ENCODE results near the gene SGSM2. TPM values are rescaled to one million over a fixed set of nuclear protein-coding genes. Genes with fewer than 3 reads are reported as not detected.

Gene SGSM2, protein sequence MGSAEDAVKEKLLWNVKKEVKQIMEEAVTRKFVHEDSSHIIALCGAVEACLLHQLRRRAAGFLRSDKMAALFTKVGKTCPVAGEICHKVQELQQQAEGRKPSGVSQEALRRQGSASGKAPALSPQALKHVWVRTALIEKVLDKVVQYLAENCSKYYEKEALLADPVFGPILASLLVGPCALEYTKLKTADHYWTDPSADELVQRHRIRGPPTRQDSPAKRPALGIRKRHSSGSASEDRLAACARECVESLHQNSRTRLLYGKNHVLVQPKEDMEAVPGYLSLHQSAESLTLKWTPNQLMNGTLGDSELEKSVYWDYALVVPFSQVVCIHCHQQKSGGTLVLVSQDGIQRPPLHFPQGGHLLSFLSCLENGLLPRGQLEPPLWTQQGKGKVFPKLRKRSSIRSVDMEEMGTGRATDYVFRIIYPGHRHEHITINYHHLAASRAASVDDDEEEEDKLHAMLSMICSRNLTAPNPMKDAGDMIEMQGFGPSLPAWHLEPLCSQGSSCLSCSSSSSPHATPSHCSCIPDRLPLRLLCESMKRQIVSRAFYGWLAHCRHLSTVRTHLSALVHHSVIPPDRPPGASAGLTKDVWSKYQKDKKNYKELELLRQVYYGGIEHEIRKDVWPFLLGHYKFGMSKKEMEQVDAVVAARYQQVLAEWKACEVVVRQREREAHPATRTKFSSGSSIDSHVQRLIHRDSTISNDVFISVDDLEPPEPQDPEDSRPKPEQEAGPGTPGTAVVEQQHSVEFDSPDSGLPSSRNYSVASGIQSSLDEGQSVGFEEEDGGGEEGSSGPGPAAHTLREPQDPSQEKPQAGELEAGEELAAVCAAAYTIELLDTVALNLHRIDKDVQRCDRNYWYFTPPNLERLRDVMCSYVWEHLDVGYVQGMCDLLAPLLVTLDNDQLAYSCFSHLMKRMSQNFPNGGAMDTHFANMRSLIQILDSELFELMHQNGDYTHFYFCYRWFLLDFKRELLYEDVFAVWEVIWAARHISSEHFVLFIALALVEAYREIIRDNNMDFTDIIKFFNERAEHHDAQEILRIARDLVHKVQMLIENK
- polyA plus RNA-seq (2012; ENCODE audit: insufficient read depth, insufficient read length, low read depth), result 53.6 TPM

- Histone ChIP-seq H3K36me3 (peaks cover 31% of the 10 kb centered on the region), H3K4me3 (ENCODE audit: low read depth, low read length) (peak within 1 kb of the TSS; percentile 91), H3K4me1 (no peaks in the 10 kb centered on the region), H3K27me3 (no peaks in the 10 kb centered on the region), H3K9me3 (no peaks in the 10 kb centered on the region)
- peak; percentile 77 for DNase-seq
- no peak for TF ChIP-seq CTCF (IDR thresholded peaks at IDR 0.05; ENCODE audit: low read depth, low read length)
Measured at GRCh38 chr17:2336852-2337543, at the start of gene SGSM2. SGSM2 (plus strand) TSS chr17:2337501; CDS start chr17:2337689, 188 bp downstream.

DNA sequence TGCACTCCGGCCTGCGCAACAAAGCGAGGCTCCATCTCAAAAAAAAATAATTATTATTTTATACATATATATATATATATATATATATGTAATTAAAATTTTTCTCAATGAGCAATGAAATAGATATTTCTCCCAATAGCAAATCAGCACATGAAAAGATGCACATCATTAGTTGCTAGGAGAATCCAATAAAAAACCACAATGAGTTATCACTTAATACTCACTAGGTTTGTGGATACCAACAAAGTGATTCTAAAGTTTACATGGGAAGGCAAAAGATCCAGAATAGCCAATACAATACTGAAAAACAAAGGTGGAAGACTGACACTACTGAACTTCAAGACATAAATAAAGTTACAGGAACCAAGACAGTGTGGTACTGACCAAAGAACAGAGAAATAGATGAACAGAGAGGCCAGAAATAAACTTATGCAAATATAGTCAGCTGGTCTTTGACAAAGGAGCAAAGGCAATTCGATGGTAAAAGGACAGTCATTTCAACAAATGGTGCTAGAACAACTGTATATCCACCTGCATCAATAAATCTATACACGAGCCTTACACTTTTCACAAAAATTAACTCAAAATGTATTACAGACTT, 47.3 kb upstream of the SGSM2 start:
- H3K4me3 ChIP-seq (ENCODE audit: low read depth, low read length), result no peak overlapping the region
- peaks cover 2% of the 10 kb centered on the region; the same call in 1 of the 2 replicates for H3K36me3 ChIP-seq
- no peaks in the 10 kb centered on the region for H3K4me1 ChIP-seq
- no peaks in the 10 kb centered on the region for H3K9me3 ChIP-seq
- no peaks in the 10 kb centered on the region for H3K27me3 ChIP-seq
- TF ChIP-seq CTCF (IDR thresholded peaks at IDR 0.05; ENCODE audit: low read depth, low read length), result no peak
- DNase-seq, result no peak

DNA sequence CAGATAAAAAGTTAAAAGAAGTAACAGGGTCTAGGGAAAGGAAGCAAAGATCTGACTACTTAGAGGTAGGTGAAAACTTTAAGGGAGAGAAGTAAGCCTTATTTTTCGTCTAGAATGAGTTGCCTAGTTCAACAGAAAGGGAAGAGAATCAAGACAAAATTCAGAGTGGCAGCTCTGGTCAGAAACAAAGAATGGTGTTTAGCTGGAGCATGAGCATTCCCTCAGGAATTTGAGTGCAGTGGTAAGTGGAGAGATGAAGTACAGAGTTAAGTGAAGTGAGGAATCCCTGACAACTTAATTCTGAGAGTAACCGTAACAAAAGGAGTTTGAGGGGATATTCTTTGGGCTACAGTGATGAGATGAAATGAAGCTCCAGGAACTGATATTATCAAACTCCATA, 45.2 kb upstream of the SGSM2 start:
- H3K27me3 ChIP-seq, result no peaks in the 10 kb centered on the region
- H3K36me3 ChIP-seq, result peaks cover 5% of the 10 kb centered on the region
- no peaks in the 10 kb centered on the region for H3K9me3 ChIP-seq
- no peaks in the 10 kb centered on the region for H3K4me1 ChIP-seq
- TF ChIP-seq CTCF (IDR thresholded peaks at IDR 0.05; ENCODE audit: low read depth, low read length), result no peak
- H3K4me3 ChIP-seq (ENCODE audit: low read depth, low read length), result no peak overlapping the region
- DNase-seq, result no peak

- TF ChIP-seq CTCF (IDR thresholded peaks at IDR 0.05; ENCODE audit: low read depth, low read length), result no peak
- no peak for DNase-seq
- Histone ChIP-seq H3K4me3 (ENCODE audit: low read depth, low read length) (no peak overlapping the region), H3K4me1 (no peaks in the 10 kb centered on the region), H3K27me3 (no peaks in the 10 kb centered on the region), H3K36me3 (peaks cover 3% of the 10 kb centered on the region; the same call in 1 of the 2 replicates), H3K9me3 (no peaks in the 10 kb centered on the region)
Measured at GRCh38 chr17:2295575-2295974, 41.7 kb upstream of the SGSM2 start.

- no peak overlapping the region for H3K4me3 ChIP-seq (ENCODE audit: low read depth, low read length)
- H3K36me3 ChIP-seq, result peaks cover 3% of the 10 kb centered on the region; the same call in 1 of the 2 replicates
- TF ChIP-seq CTCF (IDR thresholded peaks at IDR 0.05; ENCODE audit: low read depth, low read length), result no peak
Measured at GRCh38 chr17:2297023-2297422, 40.3 kb upstream of the SGSM2 start.

More at GRCh38 chr17:2297023-2297422, 40.3 kb upstream of the SGSM2 start:
- Histone ChIP-seq H3K27me3 (no peaks in the 10 kb centered on the region), H3K9me3 (no peaks in the 10 kb centered on the region), H3K4me1 (no peaks in the 10 kb centered on the region)
- no peak for DNase-seq

All from BE2C (cell line).